SK-N-SH treated with all-trans-retinoic acid at 6 μM for 48 hours (cell line): ENCODE data around the gene FATE1.

Source experiments
- ATAC-seq: fragments of 200-7000 bp; cut with Tn5 transposase; 3 replicates; pipeline ENCODE4 v1.9.1; 2020; ENCODE audit warnings: mild to moderate bottlenecking, moderate library complexity
- ARNTL ChIP-seq: fragments of 450-650 bp; formaldehyde crosslinking; IDR thresholded peaks from 2 replicates; pipeline ENCODE4 v1.5.0; 2020; ENCODE audit warnings: low read depth, mild to moderate bottlenecking, moderate library complexity, borderline replicate concordance
- CSDC2 ChIP-seq: fragments of 250-450 bp; sonication (Bioruptor Pico); IDR thresholded peaks from 2 replicates; pipeline ENCODE4 v1.5.0; 2020; ENCODE audit warnings: mild to moderate bottlenecking, moderate library complexity
- ESRRG ChIP-seq: fragments of 250-450 bp; sonication (Bioruptor Pico); IDR thresholded peaks from 2 replicates; pipeline ENCODE4 v1.6.1; 2021; ENCODE audit warnings: mild to moderate bottlenecking
- GLIS3 ChIP-seq: fragments of 250-450 bp; sonication (Bioruptor Pico); IDR thresholded peaks from 2 replicates; pipeline ENCODE4 v1.5.0; 2020; ENCODE audit warnings: mild to moderate bottlenecking, moderate library complexity
- ISL1 ChIP-seq: fragments of 250-450 bp; sonication (Bioruptor Pico); IDR thresholded peaks from 2 replicates; pipeline ENCODE4 v2.1.2; 2022; ENCODE audit warnings: mild to moderate bottlenecking, moderate library complexity
- OSR1 ChIP-seq: fragments of 250-450 bp; sonication (Bioruptor Pico); IDR thresholded peaks from 2 replicates; pipeline ENCODE4 v1.8.0; 2022; ENCODE audit warnings: moderate library complexity, mild to moderate bottlenecking, inconsistent platforms
- PPARA ChIP-seq: fragments of 250-450 bp; sonication (Bioruptor Pico); IDR thresholded peaks from 2 replicates; pipeline ENCODE4 v1.5.0; 2020; ENCODE audit warnings: mild to moderate bottlenecking, borderline replicate concordance
- RARB ChIP-seq: fragments of 250-450 bp; sonication (Bioruptor Pico); IDR thresholded peaks from 2 replicates; pipeline ENCODE4 v1.8.0; 2021; ENCODE audit warnings: mild to moderate bottlenecking, moderate library complexity
- SNAI2 ChIP-seq: fragments of 250-450 bp; sonication (Bioruptor Pico); IDR thresholded peaks from 2 replicates; pipeline ENCODE4 v1.5.0; 2020; ENCODE audit warnings: mild to moderate bottlenecking, moderate library complexity
- TOX ChIP-seq: fragments of 250-450 bp; sonication (Bioruptor Pico); IDR thresholded peaks from 2 replicates; pipeline ENCODE4 v1.8.0; 2021; ENCODE audit warnings: mild to moderate bottlenecking, moderate library complexity, borderline replicate concordance
- ZC3H10 ChIP-seq: fragments of 250-450 bp; sonication (Bioruptor Pico); IDR thresholded peaks from 2 replicates; pipeline ENCODE4 v1.5.1; 2021; ENCODE audit warnings: mild to moderate bottlenecking, moderate library complexity
- ZFP3 ChIP-seq: fragments of 250-450 bp; sonication (Bioruptor Pico); IDR thresholded peaks from 2 replicates; pipeline ENCODE4 v1.5.0; 2020; ENCODE audit warnings: mild to moderate bottlenecking, moderate library complexity
- ZNF565 ChIP-seq: fragments of 450-650 bp; formaldehyde crosslinking; conservative IDR thresholded peaks from 2 replicates; pipeline ENCODE4 v1.5.0; 2020; ENCODE audit warnings: low read depth, mild to moderate bottlenecking, moderate library complexity
- ZNF70 ChIP-seq: fragments of 450-650 bp; formaldehyde crosslinking; IDR thresholded peaks from 2 replicates; pipeline ENCODE4 v1.5.0; 2020; ENCODE audit warnings: mild to moderate bottlenecking, moderate library complexity
- TF ChIP-seq, protein P1 (sequence below): fragments of 250-450 bp; sonication (Bioruptor Pico); IDR thresholded peaks from 2 replicates; pipeline ENCODE4 v1.5.1; 2020; ENCODE audit warnings: low read depth, mild to moderate bottlenecking, moderate library complexity
- TF ChIP-seq, protein P2 (sequence below): fragments of 250-450 bp; sonication (Bioruptor Pico); IDR thresholded peaks from 2 replicates; pipeline ENCODE4 v1.8.0; 2020; ENCODE audit warnings: mild to moderate bottlenecking, moderate library complexity, borderline replicate concordance
- TF ChIP-seq, protein P3 (sequence below): fragments of 250-450 bp; sonication (Bioruptor Pico); IDR thresholded peaks from 2 replicates; pipeline ENCODE4 v1.5.0; 2020; ENCODE audit warnings: mild to moderate bottlenecking, moderate library complexity

The FATE1 gene

DNA sequence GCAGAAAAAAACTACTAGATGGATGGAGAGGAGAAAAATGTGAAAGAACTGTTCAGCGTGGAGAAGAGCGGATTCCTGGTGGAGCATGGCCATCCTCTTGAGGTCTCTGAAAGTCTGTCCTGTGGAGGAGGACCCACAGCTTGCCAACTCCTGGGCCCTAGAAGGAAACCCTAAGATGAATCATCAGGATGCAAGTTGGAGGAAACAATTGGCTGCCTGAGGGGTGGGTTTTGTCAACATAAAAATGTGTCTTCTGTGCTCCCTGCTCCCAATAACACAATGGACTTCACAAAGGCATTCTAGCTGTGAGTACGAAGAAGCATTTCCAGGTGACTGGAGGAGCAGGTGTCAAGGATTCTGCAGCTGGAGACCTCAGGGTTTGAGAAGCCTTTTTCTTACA lies 55.9 kb downstream of the FATE1 start:
- TF ChIP-seq ESRRG (CRISPR knock-in tag) (no peak), CSDC2 (CRISPR knock-in tag) (no peak), RARB (CRISPR knock-in tag) (no peak), OSR1 (no peak), SNAI2 (CRISPR knock-in tag) (no peak), ISL1 (CRISPR knock-in tag) (no peak), GLIS3 (CRISPR knock-in tag) (no peak), ZC3H10 (CRISPR knock-in tag) (no peak), ZNF70 (CRISPR knock-in tag) (no peak), PPARA (no peak), TOX (CRISPR knock-in tag) (no peak), ZFP3 (no peak), ARNTL (CRISPR knock-in tag) (no peak), ZNF565 (CRISPR knock-in tag) (no peak)
- TF ChIP-seq, protein P1, sequence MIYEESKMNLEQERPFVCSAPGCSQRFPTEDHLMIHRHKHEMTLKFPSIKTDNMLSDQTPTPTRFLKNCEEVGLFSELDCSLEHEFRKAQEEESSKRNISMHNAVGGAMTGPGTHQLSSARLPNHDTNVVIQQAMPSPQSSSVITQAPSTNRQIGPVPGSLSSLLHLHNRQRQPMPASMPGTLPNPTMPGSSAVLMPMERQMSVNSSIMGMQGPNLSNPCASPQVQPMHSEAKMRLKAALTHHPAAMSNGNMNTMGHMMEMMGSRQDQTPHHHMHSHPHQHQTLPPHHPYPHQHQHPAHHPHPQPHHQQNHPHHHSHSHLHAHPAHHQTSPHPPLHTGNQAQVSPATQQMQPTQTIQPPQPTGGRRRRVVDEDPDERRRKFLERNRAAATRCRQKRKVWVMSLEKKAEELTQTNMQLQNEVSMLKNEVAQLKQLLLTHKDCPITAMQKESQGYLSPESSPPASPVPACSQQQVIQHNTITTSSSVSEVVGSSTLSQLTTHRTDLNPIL (CRISPR knock-in tag): no peak
- TF ChIP-seq, protein P2, sequence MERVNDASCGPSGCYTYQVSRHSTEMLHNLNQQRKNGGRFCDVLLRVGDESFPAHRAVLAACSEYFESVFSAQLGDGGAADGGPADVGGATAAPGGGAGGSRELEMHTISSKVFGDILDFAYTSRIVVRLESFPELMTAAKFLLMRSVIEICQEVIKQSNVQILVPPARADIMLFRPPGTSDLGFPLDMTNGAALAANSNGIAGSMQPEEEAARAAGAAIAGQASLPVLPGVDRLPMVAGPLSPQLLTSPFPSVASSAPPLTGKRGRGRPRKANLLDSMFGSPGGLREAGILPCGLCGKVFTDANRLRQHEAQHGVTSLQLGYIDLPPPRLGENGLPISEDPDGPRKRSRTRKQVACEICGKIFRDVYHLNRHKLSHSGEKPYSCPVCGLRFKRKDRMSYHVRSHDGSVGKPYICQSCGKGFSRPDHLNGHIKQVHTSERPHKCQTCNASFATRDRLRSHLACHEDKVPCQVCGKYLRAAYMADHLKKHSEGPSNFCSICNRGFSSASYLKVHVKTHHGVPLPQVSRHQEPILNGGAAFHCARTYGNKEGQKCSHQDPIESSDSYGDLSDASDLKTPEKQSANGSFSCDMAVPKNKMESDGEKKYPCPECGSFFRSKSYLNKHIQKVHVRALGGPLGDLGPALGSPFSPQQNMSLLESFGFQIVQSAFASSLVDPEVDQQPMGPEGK (CRISPR knock-in tag): no peak
- TF ChIP-seq, protein P3, sequence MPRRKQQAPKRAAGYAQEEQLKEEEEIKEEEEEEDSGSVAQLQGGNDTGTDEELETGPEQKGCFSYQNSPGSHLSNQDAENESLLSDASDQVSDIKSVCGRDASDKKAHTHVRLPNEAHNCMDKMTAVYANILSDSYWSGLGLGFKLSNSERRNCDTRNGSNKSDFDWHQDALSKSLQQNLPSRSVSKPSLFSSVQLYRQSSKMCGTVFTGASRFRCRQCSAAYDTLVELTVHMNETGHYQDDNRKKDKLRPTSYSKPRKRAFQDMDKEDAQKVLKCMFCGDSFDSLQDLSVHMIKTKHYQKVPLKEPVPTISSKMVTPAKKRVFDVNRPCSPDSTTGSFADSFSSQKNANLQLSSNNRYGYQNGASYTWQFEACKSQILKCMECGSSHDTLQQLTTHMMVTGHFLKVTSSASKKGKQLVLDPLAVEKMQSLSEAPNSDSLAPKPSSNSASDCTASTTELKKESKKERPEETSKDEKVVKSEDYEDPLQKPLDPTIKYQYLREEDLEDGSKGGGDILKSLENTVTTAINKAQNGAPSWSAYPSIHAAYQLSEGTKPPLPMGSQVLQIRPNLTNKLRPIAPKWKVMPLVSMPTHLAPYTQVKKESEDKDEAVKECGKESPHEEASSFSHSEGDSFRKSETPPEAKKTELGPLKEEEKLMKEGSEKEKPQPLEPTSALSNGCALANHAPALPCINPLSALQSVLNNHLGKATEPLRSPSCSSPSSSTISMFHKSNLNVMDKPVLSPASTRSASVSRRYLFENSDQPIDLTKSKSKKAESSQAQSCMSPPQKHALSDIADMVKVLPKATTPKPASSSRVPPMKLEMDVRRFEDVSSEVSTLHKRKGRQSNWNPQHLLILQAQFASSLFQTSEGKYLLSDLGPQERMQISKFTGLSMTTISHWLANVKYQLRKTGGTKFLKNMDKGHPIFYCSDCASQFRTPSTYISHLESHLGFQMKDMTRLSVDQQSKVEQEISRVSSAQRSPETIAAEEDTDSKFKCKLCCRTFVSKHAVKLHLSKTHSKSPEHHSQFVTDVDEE: no peak
- ATAC-seq: no peak
